ENCODE measurements around the gene ST7. TPM values are rescaled to one million over a fixed set of nuclear protein-coding genes. Genes with fewer than 3 reads are reported as not detected.

Gene ST7
- total and polyA plus RNA-seq, 2 donors (not counting 1 experiment from before 2014, with no cell fraction given) = 2.3 to 4.6 TPM

DNA sequence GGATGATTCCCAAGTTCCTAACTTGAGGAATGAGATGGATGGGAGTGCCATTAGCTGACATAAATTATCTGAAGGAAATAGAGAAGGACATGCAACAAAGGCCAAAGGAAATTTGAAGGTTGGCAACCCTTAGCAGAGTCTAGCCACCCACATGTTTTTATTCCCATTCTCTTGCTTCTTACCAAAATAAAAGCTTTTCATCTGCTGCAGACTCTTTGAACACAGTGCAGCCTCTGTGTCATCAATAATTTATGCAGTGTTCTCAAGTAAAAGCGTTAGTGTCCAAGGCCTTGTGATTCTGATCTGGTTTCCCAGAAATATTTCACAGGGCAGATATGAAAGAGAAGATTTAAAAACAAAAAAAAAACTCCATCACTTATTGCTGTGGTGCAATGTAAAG, 98.5 kb downstream of the ST7 start:
- H3K9me3 ChIP-seq (ENCODE audit: control extremely low read depth in 1 of 3, control insufficient read depth in 2 of 3, insufficient read depth in 1 of 3, low read length in 2 of 3) = no peaks in the 10 kb centered on the region
- no peaks in the 10 kb centered on the region for H3K79me2 ChIP-seq (ENCODE audit: control insufficient read depth, insufficient read depth, low read length)
- no peaks in the 10 kb centered on the region for H3K27me3 Mint-ChIP-seq
- POLR2A ChIA-PET = no interaction called here
- peaks cover 0 to 6% of the 10 kb centered on the region in 2 donors for H3K4me1 ChIP-seq (ENCODE audit: control insufficient read depth in 2 of 2, insufficient read depth in 2 of 2, low read length in 2 of 2)
- peaks cover 9% of the 10 kb centered on the region for H3K4me1 Mint-ChIP-seq
- H3K4me2 ChIP-seq (replicated peaks; ENCODE audit: low read depth, low read length, poor library complexity, severe bottlenecking) = no peak overlapping the region
- no peak overlapping the region for H3K9ac ChIP-seq (ENCODE audit: low read length)
- CTCF ChIA-PET = interaction anchor here (0.6 kb wide), 1 partner anchor 64 kb away, joined by 3 read pairs; no protein-coding TSS in a partner anchor
- no peaks in the 10 kb centered on the region for H3K36me3 ChIP-seq (replicated peaks in 1 of 2; ENCODE audit: control extremely low read depth in 1 of 2, control insufficient read depth in 1 of 2, extremely low read depth in 1 of 2, insufficient read depth in 2 of 2, low read length in 1 of 2)
- no peak overlapping the region for H3K4me3 Mint-ChIP-seq
- no peak for ATAC-seq (ENCODE audit: low read depth)
- DNase-seq = no peak
- no peak overlapping the region for H3K27ac ChIP-seq (ENCODE audit: low read length in 2 of 2)
- TF ChIP-seq, protein P1, sequence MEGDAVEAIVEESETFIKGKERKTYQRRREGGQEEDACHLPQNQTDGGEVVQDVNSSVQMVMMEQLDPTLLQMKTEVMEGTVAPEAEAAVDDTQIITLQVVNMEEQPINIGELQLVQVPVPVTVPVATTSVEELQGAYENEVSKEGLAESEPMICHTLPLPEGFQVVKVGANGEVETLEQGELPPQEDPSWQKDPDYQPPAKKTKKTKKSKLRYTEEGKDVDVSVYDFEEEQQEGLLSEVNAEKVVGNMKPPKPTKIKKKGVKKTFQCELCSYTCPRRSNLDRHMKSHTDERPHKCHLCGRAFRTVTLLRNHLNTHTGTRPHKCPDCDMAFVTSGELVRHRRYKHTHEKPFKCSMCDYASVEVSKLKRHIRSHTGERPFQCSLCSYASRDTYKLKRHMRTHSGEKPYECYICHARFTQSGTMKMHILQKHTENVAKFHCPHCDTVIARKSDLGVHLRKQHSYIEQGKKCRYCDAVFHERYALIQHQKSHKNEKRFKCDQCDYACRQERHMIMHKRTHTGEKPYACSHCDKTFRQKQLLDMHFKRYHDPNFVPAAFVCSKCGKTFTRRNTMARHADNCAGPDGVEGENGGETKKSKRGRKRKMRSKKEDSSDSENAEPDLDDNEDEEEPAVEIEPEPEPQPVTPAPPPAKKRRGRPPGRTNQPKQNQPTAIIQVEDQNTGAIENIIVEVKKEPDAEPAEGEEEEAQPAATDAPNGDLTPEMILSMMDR (IDR thresholded peaks at IDR 0.05) = no peak
- TF ChIP-seq EZH2 (IDR thresholded peaks at IDR 0.05; ENCODE audit: borderline replicate concordance, insufficient read depth, low read depth, low read length, poor library complexity, severe bottlenecking) = no peak
- no peaks in the 10 kb centered on the region for H3K9me3 Mint-ChIP-seq (ENCODE audit: insufficient read depth)
- no peak overlapping the region for H3K27ac Mint-ChIP-seq
- WGBS (ENCODE audit: insufficient coverage) = no CpG with 5 or more reads among the region's 1 CpG
- H4K20me1 ChIP-seq (ENCODE audit: control insufficient read depth, insufficient read depth, low read length, poor library complexity, severe bottlenecking) = no peaks in the 10 kb centered on the region
- intact Hi-C loops (cut with micrococcal nuclease) = no loop called here
- no peak overlapping the region for H2AFZ ChIP-seq (ENCODE audit: insufficient read depth, low read depth, low read length, poor library complexity, severe bottlenecking)
- H3K27me3 ChIP-seq (replicated peaks in 1 of 4; ENCODE audit: control extremely low read depth in 1 of 4, control insufficient read depth in 3 of 4, insufficient read depth in 4 of 4, low read length in 3 of 4) = no peaks in the 10 kb centered on the region
- H3K4me3 ChIP-seq (ENCODE audit: control extremely low read depth in 1 of 5, extremely low read depth in 1 of 5, insufficient read depth in 1 of 5, low read depth in 2 of 5, low read length in 4 of 5) = no peak overlapping the region

GRCh38 chr7:117053432-117053831, 100.1 kb downstream of the ST7 start:
- no peaks in the 10 kb centered on the region for H3K27me3 ChIP-seq (replicated peaks in 1 of 4; ENCODE audit: control extremely low read depth in 1 of 4, control insufficient read depth in 3 of 4, insufficient read depth in 4 of 4, low read length in 3 of 4)
- ChIA-PET CTCF (no interaction called here), POLR2A (no interaction called here)
- Mint-ChIP-seq H3K4me1 (peaks cover 8% of the 10 kb centered on the region), H3K27ac (no peak overlapping the region), H3K4me3 (no peak overlapping the region), H3K27me3 (no peaks in the 10 kb centered on the region), H3K9me3 (ENCODE audit: insufficient read depth) (no peaks in the 10 kb centered on the region)
- H4K20me1 ChIP-seq (ENCODE audit: control insufficient read depth, insufficient read depth, low read length, poor library complexity, severe bottlenecking) = no peaks in the 10 kb centered on the region
- H3K4me1 ChIP-seq (ENCODE audit: control insufficient read depth in 2 of 2, insufficient read depth in 2 of 2, low read length in 2 of 2) = peaks cover 0 to 4% of the 10 kb centered on the region in 2 donors
- no peak overlapping the region for H3K9ac ChIP-seq (ENCODE audit: low read length)
- no peak overlapping the region for H3K4me2 ChIP-seq (replicated peaks; ENCODE audit: low read depth, low read length, poor library complexity, severe bottlenecking)
- H3K27ac ChIP-seq (ENCODE audit: low read length in 2 of 2) = no peak overlapping the region
- TF ChIP-seq EZH2 (IDR thresholded peaks at IDR 0.05; ENCODE audit: borderline replicate concordance, insufficient read depth, low read depth, low read length, poor library complexity, severe bottlenecking) = no peak
- TF ChIP-seq, protein P1 (IDR thresholded peaks at IDR 0.05) = no peak
- intact Hi-C loops (cut with micrococcal nuclease) = no loop called here
- no peak for DNase-seq
- no peaks in the 10 kb centered on the region for H3K9me3 ChIP-seq (ENCODE audit: control extremely low read depth in 1 of 3, control insufficient read depth in 2 of 3, insufficient read depth in 1 of 3, low read length in 2 of 3)
- H3K36me3 ChIP-seq (replicated peaks in 1 of 2; ENCODE audit: control extremely low read depth in 1 of 2, control insufficient read depth in 1 of 2, extremely low read depth in 1 of 2, insufficient read depth in 2 of 2, low read length in 1 of 2) = no peaks in the 10 kb centered on the region
- no peak for ATAC-seq (ENCODE audit: low read depth)
- no peak overlapping the region for H2AFZ ChIP-seq (ENCODE audit: insufficient read depth, low read depth, low read length, poor library complexity, severe bottlenecking)
- no peaks in the 10 kb centered on the region for H3K79me2 ChIP-seq (ENCODE audit: control insufficient read depth, insufficient read depth, low read length)
- H3K4me3 ChIP-seq (ENCODE audit: control extremely low read depth in 1 of 5, extremely low read depth in 1 of 5, insufficient read depth in 1 of 5, low read depth in 2 of 5, low read length in 4 of 5) = no peak overlapping the region
